AG10803 (cell line): ENCODE data around the gene AMFR.

ENCODE experiments used
- DNase-seq: peaks from one replicate; pipeline ENCODE4 v3.0.0; 2010; ENCODE audit warnings: low read depth
- H3K4me3 ChIP-seq: 2 replicates; pipeline ENCODE4 v1.5.1; 2011; ENCODE audit warnings: mild to moderate bottlenecking, low read length, control low read depth
- CTCF ChIP-seq: conservative IDR thresholded peaks from 2 replicates; pipeline ENCODE4 v1.5.1; 2011; ENCODE audit warnings: mild to moderate bottlenecking, low read length, control low read depth, inconsistent platforms

AMFR gene

GRCh38 chr16:56350491-56351405 lies 74.6 kb downstream of the AMFR start:
- TF ChIP-seq CTCF: no peak
- no peak for DNase-seq

GRCh38 chr16:56349711-56350161 lies 75.6 kb downstream of the AMFR start:
- H3K4me3 ChIP-seq: no peak overlapping the region
- TF ChIP-seq CTCF: no peak
- DNase-seq: no peak

More at GRCh38 chr16:56350491-56351405, 74.6 kb downstream of the AMFR start:
- H3K4me3 ChIP-seq: no peak overlapping the region

- no peak for TF ChIP-seq CTCF
- no peak overlapping the region for H3K4me3 ChIP-seq
- no peak for DNase-seq
These were observed 76.3 kb downstream of the AMFR start for GRCh38 chr16:56349086-56349415.

- DNase-seq: no peak
- no peak for TF ChIP-seq CTCF
- no peak overlapping the region for H3K4me3 ChIP-seq
These were observed 76.9 kb downstream of the AMFR start for GRCh38 chr16:56348168-56349085.

GRCh38 chr16:56347670-56348069 lies 77.7 kb downstream of the AMFR start:
- TF ChIP-seq CTCF: no peak
- DNase-seq: no peak

GRCh38 chr16:56347166-56347565 lies 78.2 kb downstream of the AMFR start:
- no peak for DNase-seq
- no peak for TF ChIP-seq CTCF
- no peak overlapping the region for H3K4me3 ChIP-seq

More at GRCh38 chr16:56347670-56348069, 77.7 kb downstream of the AMFR start:
- no peak overlapping the region for H3K4me3 ChIP-seq
